Skeletal muscle satellite cell (primary cell): ENCODE data around the gene AGAP2.
"Not testable (repeated sequence)": the region's sequence is repeated elsewhere in the genome, so short reads cannot be mapped to it uniquely, and the experiment has no call there.

Source experiments
- H3K27me3 ChIP-seq: 2 replicates; pipeline ENCODE4 v1.7.0; 2013; ENCODE audit warnings: low read length; ENCODE audit not compliant: control insufficient read depth, insufficient read depth
- H3K36me3 ChIP-seq: 2 replicates; pipeline ENCODE4 v1.7.0; 2013; ENCODE audit warnings: mild to moderate bottlenecking, control low read depth, low read length; ENCODE audit not compliant: insufficient read depth
- H3K4me1 ChIP-seq: 2 replicates; pipeline ENCODE4 v1.7.0; 2013; ENCODE audit warnings: low read length; ENCODE audit not compliant: control insufficient read depth, insufficient read depth
- H3K4me2 ChIP-seq: 2 replicates; pipeline ENCODE4 v1.7.0; 2013; ENCODE audit warnings: mild to moderate bottlenecking, low read length
- H3K4me3 ChIP-seq: 2 replicates; pipeline ENCODE4 v1.7.0; 2013; ENCODE audit warnings: low read length
- H3K9ac ChIP-seq: 2 replicates; pipeline ENCODE4 v1.7.0; 2013; ENCODE audit warnings: mild to moderate bottlenecking, low read depth, low read length, moderate library complexity
- H3K9me3 ChIP-seq: replicated peaks from 2 replicates; pipeline ENCODE4 v1.7.0; 2013; ENCODE audit warnings: mild to moderate bottlenecking, control low read depth, low read length

The AGAP2 gene

DNA sequence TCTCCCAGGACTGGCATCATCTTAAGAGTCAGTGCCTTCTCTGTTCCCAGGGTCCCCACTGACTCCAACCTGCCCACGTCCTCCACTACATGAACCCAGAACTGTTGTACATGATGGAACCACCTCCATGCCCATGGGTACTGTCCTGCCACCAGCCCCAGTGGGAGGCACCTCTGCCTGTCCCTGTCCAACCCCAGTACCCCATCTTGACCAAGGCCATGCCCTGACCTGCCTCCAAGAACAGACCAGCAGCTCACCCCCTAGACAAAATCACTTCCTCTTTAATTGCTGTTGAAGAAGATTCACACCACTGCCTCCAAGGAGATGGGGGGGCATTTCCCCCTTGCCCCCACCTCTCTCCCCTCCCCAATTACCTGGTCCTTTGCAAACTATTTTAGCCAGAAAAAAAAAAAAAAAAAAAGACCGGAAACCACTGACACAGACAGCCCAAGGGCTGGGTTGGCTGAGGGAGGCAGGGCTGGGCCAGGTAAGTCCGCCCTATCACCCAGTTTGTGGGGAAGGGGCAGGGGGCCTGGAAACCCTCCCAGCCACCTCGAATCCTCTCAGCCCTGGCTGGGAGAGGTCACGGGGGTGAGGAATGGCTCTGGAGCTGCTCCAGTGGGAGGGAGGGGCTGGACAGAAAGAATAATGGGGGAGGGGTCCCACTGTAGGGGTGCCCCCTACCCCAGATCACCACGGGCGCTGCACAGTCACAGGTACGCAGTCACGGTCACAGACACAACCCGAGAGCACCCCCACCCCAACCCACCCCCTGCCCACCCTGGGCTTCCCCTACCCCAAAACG, 13.4 kb downstream of the AGAP2 start:
- no peak overlapping the region for H3K9ac ChIP-seq
- H3K4me3 ChIP-seq, result no peak overlapping the region
- peaks cover 4% of the 10 kb centered on the region for H3K27me3 ChIP-seq
- peaks cover 9% of the 10 kb centered on the region for H3K4me1 ChIP-seq
- H3K36me3 ChIP-seq, result peaks cover 12% of the 10 kb centered on the region
- no peak overlapping the region for H3K4me2 ChIP-seq
- H3K9me3 ChIP-seq, result no peaks in the 10 kb centered on the region

DNA sequence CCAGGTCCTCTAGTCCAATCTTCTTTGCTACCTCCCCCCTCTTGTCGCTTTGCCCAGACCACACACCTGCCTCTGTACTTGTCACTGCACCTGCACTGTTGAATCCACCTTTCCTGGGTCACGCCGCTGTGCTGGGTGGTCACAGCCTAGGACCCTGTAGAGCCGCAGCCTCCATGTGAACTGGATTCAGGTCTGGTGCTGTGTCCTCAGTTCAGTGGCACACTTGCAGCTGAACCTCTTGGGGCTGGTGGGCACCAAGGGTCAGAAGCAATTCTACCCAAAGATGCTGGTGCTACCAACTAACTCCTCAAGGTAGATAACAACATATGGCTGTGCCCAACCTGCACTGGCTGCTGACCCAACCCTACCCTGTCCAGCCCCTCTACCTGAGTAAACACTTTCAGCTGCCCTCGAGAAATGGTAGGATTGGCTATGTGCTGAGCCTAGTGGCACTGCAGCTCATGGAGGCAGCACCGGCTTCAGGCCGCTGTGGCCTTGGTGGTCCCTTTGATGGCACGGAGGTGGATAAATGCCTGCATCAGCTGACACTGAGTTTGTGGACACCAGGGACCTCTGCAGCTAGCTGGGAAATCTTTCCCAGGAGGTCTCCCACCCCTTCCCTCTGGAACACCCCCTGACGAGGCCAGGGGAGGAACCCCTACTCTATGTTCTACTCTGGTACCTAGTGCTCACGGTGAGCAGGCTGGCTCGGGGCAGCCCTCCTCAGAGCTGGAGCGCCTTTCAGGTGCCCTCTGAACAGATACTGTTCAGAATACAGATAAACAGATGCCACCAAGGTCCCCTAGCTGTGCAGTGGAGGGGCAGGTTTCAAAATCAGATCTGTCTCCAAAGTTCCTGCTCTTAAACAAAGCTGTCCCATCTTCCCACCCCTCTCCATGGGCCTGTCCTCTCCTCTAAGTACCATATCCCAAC, 14.3 kb downstream of the AGAP2 start:
- Histone ChIP-seq H3K4me2 (no peak overlapping the region), H3K4me3 (no peak overlapping the region), H3K27me3 (peaks cover 3% of the 10 kb centered on the region), H3K4me1 (peaks cover 9% of the 10 kb centered on the region), H3K36me3 (peaks cover 19% of the 10 kb centered on the region), H3K9me3 (no peaks in the 10 kb centered on the region), H3K9ac (no peak overlapping the region)

DNA sequence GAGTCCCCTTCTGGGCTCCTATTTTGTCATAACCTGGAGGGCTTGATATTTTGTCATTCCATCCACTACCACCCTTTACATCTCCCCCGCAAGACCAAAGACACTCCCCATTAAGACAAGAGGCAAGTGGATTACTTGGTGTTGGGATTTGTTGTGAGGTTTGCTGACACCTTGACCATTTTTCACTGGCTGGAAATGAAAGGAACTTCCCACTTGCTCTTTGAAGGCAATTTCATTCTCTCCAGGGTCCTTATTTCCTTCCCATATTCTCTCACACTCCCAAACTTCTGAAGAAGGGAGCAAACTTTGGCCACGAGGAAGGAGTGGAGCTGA, 14.9 kb downstream of the AGAP2 start:
- peaks cover 24% of the 10 kb centered on the region for H3K36me3 ChIP-seq
- no peak overlapping the region for H3K9ac ChIP-seq
- H3K27me3 ChIP-seq, result peaks cover 3% of the 10 kb centered on the region
- H3K4me1 ChIP-seq, result peaks cover 9% of the 10 kb centered on the region
- no peak overlapping the region for H3K4me2 ChIP-seq
- no peak overlapping the region for H3K4me3 ChIP-seq
- H3K9me3 ChIP-seq, result no peaks in the 10 kb centered on the region

DNA sequence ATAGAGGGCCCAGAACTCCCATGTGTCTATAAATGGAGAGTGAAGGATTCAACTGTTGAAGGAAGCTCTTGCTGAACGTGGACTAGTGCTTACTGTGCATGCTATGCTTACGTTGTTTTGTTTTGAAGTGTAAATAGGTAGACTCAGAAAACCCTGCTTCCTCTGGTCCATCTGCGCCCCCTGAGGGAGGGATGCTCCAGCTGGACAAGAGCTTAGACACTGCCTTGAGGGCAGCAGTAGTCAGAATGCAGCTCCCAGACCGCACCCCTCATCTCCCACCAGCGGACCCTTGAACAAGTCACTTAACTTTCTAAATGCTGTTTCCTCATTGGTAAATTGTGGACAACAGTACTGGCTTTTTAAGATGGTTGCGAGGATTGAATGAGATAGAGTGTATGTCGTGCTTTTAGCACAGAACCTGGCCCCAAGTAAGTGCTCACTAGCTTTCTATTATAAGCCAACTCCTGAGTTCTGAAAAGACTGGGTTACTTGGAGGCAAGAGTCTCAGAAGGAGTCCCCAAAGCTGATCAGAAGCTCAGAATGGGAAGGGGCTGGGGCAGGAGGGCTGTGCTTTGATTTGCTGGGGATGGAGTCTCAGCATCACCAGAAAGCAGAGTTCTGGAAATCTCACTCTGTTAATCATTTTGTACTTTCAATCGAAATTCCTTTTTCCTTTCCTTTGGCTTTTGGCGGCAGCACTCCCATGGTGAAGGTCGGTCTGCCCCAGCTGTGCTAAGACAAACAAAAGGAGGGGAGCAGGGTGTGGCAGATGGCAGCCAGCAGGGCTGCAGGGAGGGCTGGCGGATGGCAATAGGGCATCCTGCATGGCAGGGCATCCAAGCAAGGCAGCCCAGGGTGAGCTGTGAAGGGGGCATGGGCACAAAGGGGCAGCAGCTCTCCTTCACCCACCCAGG, 15.6 kb downstream of the AGAP2 start:
- H3K36me3 ChIP-seq, result peaks cover 29% of the 10 kb centered on the region

DNA sequence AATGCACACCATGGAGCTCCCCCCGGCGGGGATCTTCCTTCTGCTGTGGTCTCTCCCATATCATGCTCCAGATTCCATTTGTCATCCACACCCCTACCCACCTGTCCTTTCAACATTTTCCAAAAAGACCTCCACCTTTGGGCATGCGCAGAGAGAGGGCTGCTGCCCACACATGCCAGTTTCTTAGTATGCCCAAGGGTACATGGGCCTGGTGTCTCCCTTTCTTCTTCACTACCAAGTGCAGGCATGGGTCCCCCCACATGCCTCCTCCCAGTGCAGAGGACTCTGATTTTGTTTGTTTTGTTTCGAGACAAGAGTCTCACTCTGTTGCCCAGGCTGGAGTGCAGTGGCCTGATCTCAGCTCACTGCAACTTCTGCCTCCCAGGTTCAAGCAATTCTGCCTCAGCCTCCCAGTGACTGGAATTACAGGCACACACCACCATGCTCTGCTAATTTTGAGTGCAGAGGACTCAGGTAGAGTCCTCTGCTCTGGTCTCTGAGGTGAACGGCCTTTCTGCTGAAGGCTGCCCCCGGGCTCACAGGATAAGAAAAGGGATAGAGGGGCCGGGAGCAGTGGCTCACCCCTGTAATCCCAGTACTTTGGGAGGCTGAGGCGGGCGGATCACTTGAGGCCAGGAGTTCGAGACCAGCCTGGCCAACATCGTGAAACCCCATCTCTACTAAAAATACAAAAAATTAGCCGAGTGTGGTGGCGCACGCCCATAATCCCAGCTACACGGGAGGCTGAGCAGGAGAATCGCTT, 16.5 kb downstream of the AGAP2 start:
- H3K4me1 ChIP-seq, H3K9me3 ChIP-seq, H3K9ac ChIP-seq, H3K4me3 ChIP-seq, H3K27me3 ChIP-seq, H3K4me2 ChIP-seq: not testable (repeated sequence)
- H3K36me3 ChIP-seq, result peaks cover 34% of the 10 kb centered on the region

More for the DNA sequence above, 15.6 kb downstream of the AGAP2 start:
- Histone ChIP-seq H3K27me3 (peaks cover 3% of the 10 kb centered on the region), H3K4me3 (no peak overlapping the region), H3K9ac (no peak overlapping the region), H3K4me2 (no peak overlapping the region), H3K9me3 (no peaks in the 10 kb centered on the region), H3K4me1 (peaks cover 9% of the 10 kb centered on the region)

DNA sequence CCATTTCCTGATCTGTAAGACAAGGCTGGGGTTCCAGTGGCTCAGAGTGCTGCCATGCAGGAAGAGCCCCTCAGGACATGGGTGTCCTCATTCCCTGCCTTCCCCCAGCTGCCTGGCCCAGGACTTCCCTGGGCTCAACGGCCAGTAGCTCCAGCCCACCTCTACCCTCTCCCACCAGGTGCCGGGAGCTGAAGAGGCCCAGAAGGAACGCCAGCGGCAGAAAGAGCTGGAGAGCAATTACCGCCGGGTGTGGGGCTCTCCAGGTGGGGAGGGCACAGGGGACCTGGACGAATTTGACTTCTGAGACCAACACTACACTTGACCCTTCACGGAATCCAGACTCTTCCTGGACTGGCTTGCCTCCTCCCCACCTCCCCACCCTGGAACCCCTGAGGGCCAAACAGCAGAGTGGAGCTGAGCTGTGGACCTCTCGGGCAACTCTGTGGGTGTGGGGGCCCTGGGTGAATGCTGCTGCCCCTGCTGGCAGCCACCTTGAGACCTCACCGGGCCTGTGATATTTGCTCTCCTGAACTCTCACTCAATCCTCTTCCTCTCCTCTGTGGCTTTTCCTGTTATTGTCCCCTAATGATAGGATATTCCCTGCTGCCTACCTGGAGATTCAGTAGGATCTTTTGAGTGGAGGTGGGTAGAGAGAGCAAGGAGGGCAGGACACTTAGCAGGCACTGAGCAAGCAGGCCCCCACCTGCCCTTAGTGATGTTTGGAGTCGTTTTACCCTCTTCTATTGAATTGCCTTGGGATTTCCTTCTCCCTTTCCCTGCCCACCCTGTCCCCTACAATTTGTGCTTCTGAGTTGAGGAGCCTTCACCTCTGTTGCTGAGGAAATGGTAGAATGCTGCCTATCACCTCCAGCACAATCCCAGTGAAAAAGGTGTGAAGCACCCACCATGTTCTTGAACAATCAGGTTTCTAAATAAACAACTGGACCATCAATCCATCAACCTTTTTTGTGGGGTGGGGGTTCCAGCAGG, 17.6 kb downstream of the AGAP2 start:
- H3K9ac ChIP-seq, result no peak overlapping the region
- no peak overlapping the region for H3K4me2 ChIP-seq
- H3K4me3 ChIP-seq, result no peak overlapping the region
- peaks cover 3% of the 10 kb centered on the region for H3K4me1 ChIP-seq
- peaks cover 3% of the 10 kb centered on the region for H3K27me3 ChIP-seq
- no peaks in the 10 kb centered on the region for H3K9me3 ChIP-seq
- H3K36me3 ChIP-seq, result peaks cover 45% of the 10 kb centered on the region

DNA sequence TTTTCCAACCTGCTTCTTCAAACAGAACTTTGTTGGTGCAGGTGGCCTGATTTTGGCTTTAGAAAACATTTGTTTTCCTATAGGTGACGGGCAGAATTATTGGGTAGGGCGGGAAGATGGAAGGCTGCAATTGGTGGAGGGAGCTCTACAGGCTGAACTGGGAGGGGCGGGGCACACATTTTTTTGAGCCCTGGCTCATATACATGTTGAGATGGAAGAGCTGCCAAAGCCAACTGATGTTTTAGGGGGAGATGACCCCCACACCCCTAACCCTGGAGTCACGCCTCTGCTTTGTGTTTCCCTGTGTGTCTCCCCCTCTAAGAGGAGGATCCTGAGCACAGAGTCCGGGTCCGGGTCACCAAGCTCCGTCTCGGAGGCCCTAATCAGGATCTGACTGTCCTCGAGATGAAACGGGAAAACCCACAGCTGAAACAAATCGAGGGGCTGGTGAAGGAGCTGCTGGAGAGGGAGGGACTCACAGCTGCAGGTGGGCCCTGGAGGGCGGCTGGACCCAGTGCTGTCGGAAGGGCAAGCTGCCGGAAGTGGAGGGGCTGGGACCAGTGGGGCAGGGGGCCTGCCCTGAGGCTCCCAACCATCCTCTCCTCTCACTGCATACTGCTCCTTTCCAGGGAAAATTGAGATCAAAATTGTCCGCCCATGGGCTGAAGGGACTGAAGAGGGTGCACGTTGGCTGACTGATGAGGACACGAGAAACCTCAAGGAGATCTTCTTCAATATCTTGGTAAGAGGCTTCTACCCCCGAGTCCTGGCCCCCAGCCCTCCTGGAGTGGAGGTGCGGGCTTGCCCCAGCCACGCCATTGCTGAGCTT, 18.6 kb downstream of the AGAP2 start:
- H3K9ac ChIP-seq, result no peak overlapping the region
- peaks cover 46% of the 10 kb centered on the region for H3K36me3 ChIP-seq
- H3K4me1 ChIP-seq, result no peaks in the 10 kb centered on the region
- H3K4me2 ChIP-seq, result no peak overlapping the region
- H3K4me3 ChIP-seq, result no peak overlapping the region
- H3K27me3 ChIP-seq, result peaks cover 3% of the 10 kb centered on the region
- no peaks in the 10 kb centered on the region for H3K9me3 ChIP-seq

DNA sequence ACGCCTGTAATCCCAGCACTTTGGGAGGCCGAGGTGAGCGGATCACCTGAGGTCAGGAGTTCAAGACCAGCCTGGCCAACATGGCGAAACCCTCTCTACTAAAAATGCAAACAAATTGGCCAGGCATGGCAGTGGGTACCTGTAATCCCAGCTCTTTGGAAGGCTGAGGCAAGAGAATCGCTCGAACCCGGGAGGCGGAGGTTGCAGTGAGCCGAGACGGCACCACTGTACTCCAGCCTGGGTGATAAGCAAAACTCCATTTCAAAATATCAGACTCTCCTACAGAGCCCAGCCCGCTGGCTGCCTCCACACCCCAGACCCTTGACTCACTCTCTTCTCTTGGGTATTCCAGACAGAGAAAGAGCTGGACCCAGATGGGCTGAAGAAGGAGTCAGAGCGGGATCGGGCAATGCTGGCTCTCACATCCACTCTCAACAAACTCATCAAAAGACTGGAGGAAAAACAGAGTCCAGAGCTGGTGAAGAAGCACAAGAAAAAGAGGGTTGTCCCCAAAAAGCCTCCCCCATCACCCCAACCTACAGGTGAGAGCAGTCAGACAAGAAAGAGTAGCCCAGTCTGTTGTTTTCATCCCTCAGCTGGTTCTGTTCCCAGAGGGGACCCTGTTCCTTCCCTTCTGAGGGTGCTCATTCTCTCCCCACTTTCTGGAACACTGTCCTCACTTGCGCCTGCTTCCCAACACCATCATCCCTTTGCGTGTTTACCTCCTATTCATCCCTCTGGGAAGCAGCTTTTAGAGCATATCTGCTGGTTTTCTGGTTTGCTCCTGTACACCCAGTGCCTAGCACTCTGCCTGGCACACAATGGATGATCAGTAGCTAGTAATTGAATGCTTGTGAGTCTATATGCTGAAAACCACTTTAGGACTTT, 19.7 kb downstream of the AGAP2 start:
- no peak overlapping the region for H3K4me3 ChIP-seq
- no peak overlapping the region for H3K4me2 ChIP-seq
- peaks cover under 1% of the 10 kb centered on the region for H3K27me3 ChIP-seq
- no peaks in the 10 kb centered on the region for H3K4me1 ChIP-seq
- H3K36me3 ChIP-seq, result peaks cover 50% of the 10 kb centered on the region
- no peak overlapping the region for H3K9ac ChIP-seq
- H3K9me3 ChIP-seq, result no peaks in the 10 kb centered on the region
